Lung (tissue), 12 donors: Measurements from ENCODE around the gene UBB. TPM values are rescaled to one million over a fixed set of nuclear protein-coding genes. Genes with fewer than 3 reads are reported as not detected.
A peak's percentile ranks its signal among the peaks of the same experiment; 100 is the strongest.

Experiments used
- ATAC-seq: fragments of 200-7000 bp; cut with Tn5 transposase; one replicate; pipeline ENCODE4 v1.9.1; 2020; ENCODE audit warnings: moderate number of reproducible peaks; ENCODE audit not compliant: insufficient read depth, low FRiP score
- DNase-seq, 3 donors: peaks; one replicate each; pipeline ENCODE4 v3.0.0-alpha.2; 2013 to 2017
- H3K27ac ChIP-seq, 2 donors: one replicate each; pipeline ENCODE4 v1.5.1; 2013; ENCODE audit warnings: mild to moderate bottlenecking in 2 of 2, moderate library complexity in 2 of 2, control low read depth in 1 of 2, inconsistent platforms in 1 of 2, low read depth in 1 of 2, low read length in 1 of 2
- H3K27me3 ChIP-seq, 3 donors: one replicate each; pipeline ENCODE4 v1.5.1; 2013; ENCODE audit warnings: low read length in 2 of 3; ENCODE audit not compliant: control insufficient read depth in 3 of 3, insufficient read depth in 3 of 3
- H3K36me3 ChIP-seq, 4 donors: one replicate each; pipeline ENCODE4 v1.5.1; 2013; ENCODE audit warnings: low read length in 4 of 4, mild to moderate bottlenecking in 1 of 4, moderate library complexity in 1 of 4; ENCODE audit not compliant: control insufficient read depth in 4 of 4, insufficient read depth in 4 of 4
- H3K4me1 ChIP-seq, 5 donors: one replicate each; pipeline ENCODE4 v1.5.1; 2013; ENCODE audit warnings: low read length in 5 of 5, mild to moderate bottlenecking in 2 of 5, moderate library complexity in 1 of 5; ENCODE audit not compliant: control insufficient read depth in 5 of 5, insufficient read depth in 5 of 5
- H3K4me3 ChIP-seq: one replicate; pipeline ENCODE4 v1.5.1; 2013; ENCODE audit warnings: mild to moderate bottlenecking, control low read depth, moderate library complexity
- H3K9ac ChIP-seq, 2 donors: one replicate each; pipeline ENCODE4 v1.5.1; 2013; ENCODE audit warnings: low read length in 2 of 2, control low read depth in 1 of 2; ENCODE audit not compliant: insufficient read depth in 1 of 2
- H3K9me3 ChIP-seq, 4 donors: one replicate each; pipeline ENCODE4 v1.5.1; 2013; ENCODE audit warnings: low read length in 3 of 4, mild to moderate bottlenecking in 1 of 4, moderate library complexity in 1 of 4; ENCODE audit not compliant: control insufficient read depth in 4 of 4, insufficient read depth in 3 of 4
- CTCF ChIP-seq: IDR thresholded peaks from 2 replicates; pipeline ENCODE4 v1.5.1; 2012; ENCODE audit warnings: mild to moderate bottlenecking; ENCODE audit errors: control extremely low read depth, extremely low read depth
- WGBS, 2 donors: extraction: QIAGEN DNeasy Blood & Tissue Kit; methylation state at CpG; one replicate each; pipeline ENCODE4 v1.1.7; 2013; 5-methylcytosine and 5-hydroxymethylcytosine counted together
- polyA plus RNA-seq, 2 donors: library from polyadenylated mRNA; stranded (reverse); fragments of 200-250 nt; gene quantifications; one replicate each; pipeline ENCODE4 v1.2.1, GENCODE V29; 2013
- total RNA-seq, 2 donors: library from RNA; depleted of rRNA in 1 of 2; stranded (reverse); fragments of >200 nt in 1 of 2; gene quantifications; one replicate each; pipeline ENCODE4 v1.2.1, GENCODE V29; 2014 to 2021
- donor health status: control.
- donor health status: control.
- donor health status: Bipolar disorder and iron deficiency.
- donor health status: healthy.
- donor health status: DM: yes; HTN: yes; CAD: no.

UBB gene
- total and polyA plus RNA-seq, 4 donors, result 602 to 1,870 (median 1,244) TPM

- TF ChIP-seq CTCF, result no peak
- Histone ChIP-seq H3K4me3 (no peak overlapping the region), H3K27ac (peak overlapping the region; percentile 27 to 93), H3K4me1 (peaks cover 0 to 25% (median 6%) of the 10 kb centered on the region in 5 donors), H3K27me3 (no peaks in the 10 kb centered on the region), H3K36me3 (peaks cover 0 to 25% (median 0%) of the 10 kb centered on the region in 4 donors), H3K9ac (no peak overlapping the region), H3K9me3 (no peaks in the 10 kb centered on the region)
- DNase-seq, result no peak
- no peak for ATAC-seq
- WGBS, 2 donors, result 71 to 86% methylated on average over 7 of the region's 7 CpGs
These were observed 37.2 kb downstream of the UBB start for GRCh38 chr17:16417896-16418684.

GRCh38 chr17:16418685-16419068 is 37.8 kb downstream of the UBB start:
- no peaks in the 10 kb centered on the region for H3K27me3 ChIP-seq
- H3K4me1 ChIP-seq, result peaks cover 0 to 25% (median 6%) of the 10 kb centered on the region in 5 donors
- ATAC-seq, result no peak
- peaks cover 0 to 31% (median 0%) of the 10 kb centered on the region in 4 donors for H3K36me3 ChIP-seq
- 40 to 74% methylated on average over 2 of the region's 2 CpGs for WGBS, 2 donors
- H3K27ac ChIP-seq, result peak overlapping the region in 1 of 2 donors; percentile 62
- no peak overlapping the region for H3K4me3 ChIP-seq
- no peak for DNase-seq
- no peak overlapping the region for H3K9ac ChIP-seq
- no peaks in the 10 kb centered on the region for H3K9me3 ChIP-seq
- no peak for TF ChIP-seq CTCF

GRCh38 chr17:16419074-16419928 is 38.4 kb downstream of the UBB start:
- Histone ChIP-seq H3K27ac (peak overlapping the region in 1 of 2 donors; percentile 62), H3K4me3 (no peak overlapping the region), H3K36me3 (peaks cover 0 to 31% (median 0%) of the 10 kb centered on the region in 4 donors), H3K4me1 (peaks cover 0 to 25% (median 6%) of the 10 kb centered on the region in 5 donors), H3K9me3 (no peaks in the 10 kb centered on the region), H3K27me3 (no peaks in the 10 kb centered on the region), H3K9ac (no peak overlapping the region)
- TF ChIP-seq CTCF, result no peak
- ATAC-seq (no peak), DNase-seq (peak in 1 of 3 donors; percentile 42)
- 66 to 67% methylated on average over 8 of the region's 8 CpGs for WGBS, 2 donors
